ENCODE data around the gene TMEM218.
A peak's percentile ranks its signal among the peaks of the same experiment; 100 is the strongest.

The TMEM218 gene

DNA sequence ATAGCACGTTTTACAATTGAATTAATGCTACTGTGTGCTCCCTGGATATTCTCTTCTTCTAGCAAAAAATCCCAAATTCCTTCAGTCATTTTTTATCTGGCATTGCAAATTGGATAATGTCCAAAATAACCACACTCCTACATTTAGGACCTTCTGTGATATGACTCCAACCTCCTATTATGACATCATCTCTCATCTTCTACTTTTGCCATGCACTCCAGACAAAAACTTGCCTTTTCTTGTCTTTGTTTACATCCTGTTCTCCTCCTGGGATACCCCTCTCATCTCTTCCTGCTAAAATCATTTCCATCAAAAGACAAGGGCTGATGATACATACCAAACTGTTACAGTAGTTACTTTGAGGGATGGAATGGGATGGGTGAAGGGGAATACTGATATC, 20.6 kb upstream of the TMEM218 start:
- no peak for DNase-seq (ENCODE audit: extremely low read depth in 1 of 2, low read depth in 1 of 2)

- no peak for DNase-seq (ENCODE audit: extremely low read depth in 1 of 2, low read depth in 1 of 2)
Observed at GRCh38 chr11:125129316-125129993, 18.0 kb upstream of the TMEM218 start.

- DNase-seq (ENCODE audit: extremely low read depth in 1 of 2, low read depth in 1 of 2), result no peak
Observed at GRCh38 chr11:125128450-125128849, 17.0 kb upstream of the TMEM218 start.

DNA sequence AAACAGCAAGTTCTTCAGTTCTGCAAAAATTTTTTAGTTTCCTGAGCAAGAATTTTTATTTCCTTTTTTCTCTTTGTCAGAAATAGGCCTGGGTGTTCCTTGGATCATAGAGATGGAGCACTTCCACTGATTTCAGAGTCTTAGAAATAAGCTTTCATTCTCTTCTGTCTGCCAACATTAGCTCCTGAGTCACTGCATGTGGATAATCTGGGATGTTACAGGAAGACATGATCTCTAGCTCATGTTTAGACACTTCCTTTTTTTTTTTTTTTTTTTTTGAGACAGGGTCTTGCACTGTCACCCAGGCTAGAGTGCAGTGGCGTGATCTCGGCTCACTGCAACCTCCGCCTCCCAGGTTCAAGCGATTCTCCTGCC, 13.2 kb upstream of the TMEM218 start:
- no peak for DNase-seq (ENCODE audit: extremely low read depth in 1 of 2, low read depth in 1 of 2)

DNA sequence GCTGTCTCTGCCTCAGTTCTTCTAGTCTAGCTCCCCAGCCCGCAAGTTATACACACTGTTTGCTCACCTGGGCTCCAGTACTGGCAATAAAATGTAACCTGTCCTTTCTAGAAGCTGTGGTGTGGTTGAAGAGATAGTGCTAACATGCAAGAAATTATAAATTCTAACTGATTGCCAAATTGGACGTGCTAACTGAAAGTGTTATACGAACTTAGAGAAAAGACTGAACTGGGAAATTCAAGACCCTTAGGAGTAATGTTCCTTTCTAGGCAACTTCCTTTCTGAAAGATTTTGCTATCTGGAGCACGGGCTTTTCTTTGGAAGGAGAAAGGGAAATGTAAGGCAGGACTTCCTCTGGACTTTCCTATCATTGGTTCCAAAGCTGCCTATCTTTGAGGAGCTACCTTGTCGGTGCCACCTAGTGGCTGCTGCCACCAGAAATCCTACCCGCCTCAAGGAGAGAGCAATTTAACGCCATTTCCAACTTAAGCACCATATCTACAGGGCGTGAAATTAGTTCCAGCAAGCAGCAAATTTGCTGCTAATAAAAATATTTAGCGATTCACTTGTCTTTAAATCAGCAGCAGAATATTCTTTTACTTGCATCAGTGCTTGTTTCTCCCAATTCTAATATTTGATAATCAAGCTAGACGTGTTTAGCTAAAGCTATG, 12.7 kb upstream of the TMEM218 start:
- peak in 1 of 2 donors; percentile 21 for DNase-seq (ENCODE audit: extremely low read depth in 1 of 2, low read depth in 1 of 2)

- no peak for DNase-seq (ENCODE audit: extremely low read depth in 1 of 2, low read depth in 1 of 2)
Observed at GRCh38 chr11:125123194-125123946, 11.9 kb upstream of the TMEM218 start.

DNA sequence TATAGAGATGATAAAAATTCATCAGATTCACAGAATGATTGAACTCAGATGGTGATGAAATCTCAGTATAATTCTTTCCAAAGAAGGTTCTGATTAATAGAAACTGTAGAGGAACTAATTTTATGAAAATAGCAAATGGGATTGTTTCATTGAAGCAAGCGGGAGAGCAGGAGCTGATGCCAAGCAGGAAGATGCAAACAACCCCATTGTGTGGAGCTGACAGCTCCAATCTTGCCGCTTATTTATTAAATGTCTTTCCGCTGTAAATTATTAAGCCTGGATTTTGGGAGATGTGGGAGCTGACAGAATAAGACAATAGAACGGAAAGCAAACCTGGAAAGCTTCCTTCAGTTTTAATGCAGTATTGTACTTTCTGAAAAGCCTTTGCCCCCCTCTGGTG, 6.0 kb upstream of the TMEM218 start:
- DNase-seq (ENCODE audit: extremely low read depth in 1 of 2, low read depth in 1 of 2), result no peak

- no peak for DNase-seq (ENCODE audit: extremely low read depth in 1 of 2, low read depth in 1 of 2)
Observed at GRCh38 chr11:125114518-125114917, 3.1 kb upstream of the TMEM218 start.

GRCh38 chr11:125112208-125112604, 780 bp upstream of the TMEM218 start:
- no peak for DNase-seq (ENCODE audit: extremely low read depth in 1 of 2, low read depth in 1 of 2)

- DNase-seq (ENCODE audit: extremely low read depth in 1 of 2, low read depth in 1 of 2), result no peak
Observed at GRCh38 chr11:125111001-125111342, 454 bp downstream of the TMEM218 start.

GRCh38 chr11:125110506-125110905, 920 bp downstream of the TMEM218 start:
- DNase-seq (ENCODE audit: extremely low read depth in 1 of 2, low read depth in 1 of 2), result no peak

DNA sequence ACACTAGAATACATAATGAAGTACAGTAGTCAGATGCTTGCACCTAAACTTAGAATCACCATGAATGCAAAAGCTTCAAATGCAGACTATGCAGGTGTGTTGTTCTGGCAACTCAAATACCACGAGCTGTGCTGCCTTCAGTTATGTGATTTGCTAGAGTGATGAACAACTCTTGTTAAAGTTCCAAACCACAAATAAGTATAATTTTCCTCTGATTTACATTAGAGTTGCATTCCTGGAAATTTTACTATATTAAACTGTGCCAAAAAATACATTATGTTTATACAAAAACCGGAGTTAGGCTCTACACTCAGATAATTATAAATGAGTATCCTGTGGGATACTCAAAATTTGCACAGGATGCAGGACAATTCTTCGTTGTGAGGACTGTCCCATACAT, 3.0 kb downstream of the TMEM218 start:
- no peak for DNase-seq (ENCODE audit: extremely low read depth in 1 of 2, low read depth in 1 of 2)

DNA sequence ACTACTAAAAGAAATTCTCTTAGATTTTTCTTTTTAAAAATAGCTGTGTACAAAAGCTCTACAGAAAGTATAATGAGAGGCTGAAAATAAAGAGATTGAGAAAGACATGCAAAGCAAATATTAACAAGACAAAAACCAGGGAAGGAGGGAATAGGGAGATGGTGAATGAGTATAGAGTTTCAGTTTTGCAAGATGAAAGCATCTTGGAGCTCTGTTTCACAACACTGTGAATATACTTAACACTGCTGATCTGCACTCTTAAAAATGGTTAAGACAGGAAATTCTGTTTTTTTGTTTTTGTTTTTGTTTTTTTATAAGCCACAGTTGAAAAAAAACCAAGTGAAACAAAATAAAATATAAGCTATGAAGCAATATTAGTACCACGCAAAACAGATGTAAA, 5.5 kb downstream of the TMEM218 start:
- DNase-seq (ENCODE audit: extremely low read depth in 1 of 2, low read depth in 1 of 2), result no peak

DNA sequence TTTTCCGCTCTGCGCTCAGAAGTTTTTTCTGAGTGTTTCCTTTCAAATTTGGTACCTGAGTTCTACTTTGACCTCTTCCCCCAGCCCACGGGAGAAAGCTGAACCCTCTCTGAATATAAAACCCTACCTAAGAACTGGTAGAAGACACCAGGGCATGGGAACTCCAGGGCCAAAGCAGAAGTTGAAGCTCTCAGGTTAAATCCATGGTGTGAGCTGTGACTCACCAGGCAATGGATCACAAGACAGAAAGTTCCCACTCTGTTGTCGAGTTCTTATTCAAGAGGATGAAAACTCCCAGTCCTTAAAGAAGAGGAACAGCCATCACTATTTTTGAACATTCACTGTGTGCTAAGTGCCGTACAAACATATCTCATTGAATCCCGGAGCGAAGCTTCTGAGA, 8.9 kb downstream of the TMEM218 start:
- no peak for DNase-seq (ENCODE audit: extremely low read depth in 1 of 2, low read depth in 1 of 2)

GRCh38 chr11:125102025-125102424, 9.4 kb downstream of the TMEM218 start:
- DNase-seq (ENCODE audit: extremely low read depth in 1 of 2, low read depth in 1 of 2), result no peak

GRCh38 chr11:125101596-125101995, 9.8 kb downstream of the TMEM218 start:
- no peak for DNase-seq (ENCODE audit: extremely low read depth in 1 of 2, low read depth in 1 of 2)

GRCh38 chr11:125100136-125100535, 11.3 kb downstream of the TMEM218 start:
- DNase-seq (ENCODE audit: extremely low read depth in 1 of 2, low read depth in 1 of 2), result no peak

GRCh38 chr11:125094731-125095130, 16.7 kb downstream of the TMEM218 start:
- DNase-seq (ENCODE audit: extremely low read depth in 1 of 2, low read depth in 1 of 2), result no peak

DNA sequence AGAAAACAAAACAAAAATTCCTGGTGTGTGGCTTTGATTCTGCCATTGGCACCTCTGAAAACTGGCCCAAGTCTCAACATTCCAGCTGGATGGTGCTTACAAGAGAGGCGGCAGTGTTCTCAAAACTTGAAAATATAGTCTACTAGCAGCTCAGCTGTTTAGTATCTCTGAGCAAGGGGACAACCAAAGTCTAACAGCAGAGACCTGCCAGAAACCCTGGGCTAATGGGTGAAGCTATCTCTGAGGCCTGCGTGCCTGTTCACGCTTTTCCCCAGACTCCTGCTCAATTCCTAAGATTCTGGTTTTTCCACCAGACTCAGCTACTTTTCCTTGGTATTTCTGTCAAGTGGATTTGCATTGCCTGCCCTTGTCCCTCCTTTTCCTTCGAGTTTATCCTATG, 17.9 kb downstream of the TMEM218 start:
- no peak for DNase-seq (ENCODE audit: extremely low read depth in 1 of 2, low read depth in 1 of 2)

DNA sequence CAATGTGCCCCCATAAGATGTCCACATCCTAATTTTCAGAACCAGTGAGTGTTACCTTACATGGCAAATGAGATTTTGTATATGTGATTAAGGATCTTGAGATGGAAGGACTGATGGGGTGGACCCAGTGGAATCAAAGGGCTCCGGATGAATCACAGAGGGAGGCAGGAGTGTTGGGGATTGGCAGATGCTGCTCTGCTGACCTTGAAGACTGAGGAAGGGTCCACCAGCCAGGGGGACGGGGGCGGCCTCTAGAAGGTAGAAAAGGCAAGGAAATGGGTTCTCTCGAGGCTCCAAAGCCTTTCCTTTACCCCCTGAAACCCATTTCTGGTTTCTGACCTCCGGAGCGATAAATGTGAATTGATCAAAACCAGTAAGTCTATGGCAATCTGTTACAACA, 18.8 kb downstream of the TMEM218 start:
- DNase-seq (ENCODE audit: extremely low read depth in 1 of 2, low read depth in 1 of 2), result no peak

- no peak for DNase-seq (ENCODE audit: extremely low read depth in 1 of 2, low read depth in 1 of 2)
Observed at GRCh38 chr11:125091877-125092664, 19.4 kb downstream of the TMEM218 start.

All from stimulated activated CD8-positive, alpha-beta memory T cell treated with anti-CD3 and anti-CD28 coated beads, Interleukin-7, amount 100 ng/mL, for 48 hours (primary cell).